NCI-H510A (cell line): ENCODE results near the gene PKMYT1.

Source experiments
- DNase-seq: peaks from one replicate; lab custom pipeline; 2025; lab: John Stamatoyannopoulos, UW

The PKMYT1 gene

DNA sequence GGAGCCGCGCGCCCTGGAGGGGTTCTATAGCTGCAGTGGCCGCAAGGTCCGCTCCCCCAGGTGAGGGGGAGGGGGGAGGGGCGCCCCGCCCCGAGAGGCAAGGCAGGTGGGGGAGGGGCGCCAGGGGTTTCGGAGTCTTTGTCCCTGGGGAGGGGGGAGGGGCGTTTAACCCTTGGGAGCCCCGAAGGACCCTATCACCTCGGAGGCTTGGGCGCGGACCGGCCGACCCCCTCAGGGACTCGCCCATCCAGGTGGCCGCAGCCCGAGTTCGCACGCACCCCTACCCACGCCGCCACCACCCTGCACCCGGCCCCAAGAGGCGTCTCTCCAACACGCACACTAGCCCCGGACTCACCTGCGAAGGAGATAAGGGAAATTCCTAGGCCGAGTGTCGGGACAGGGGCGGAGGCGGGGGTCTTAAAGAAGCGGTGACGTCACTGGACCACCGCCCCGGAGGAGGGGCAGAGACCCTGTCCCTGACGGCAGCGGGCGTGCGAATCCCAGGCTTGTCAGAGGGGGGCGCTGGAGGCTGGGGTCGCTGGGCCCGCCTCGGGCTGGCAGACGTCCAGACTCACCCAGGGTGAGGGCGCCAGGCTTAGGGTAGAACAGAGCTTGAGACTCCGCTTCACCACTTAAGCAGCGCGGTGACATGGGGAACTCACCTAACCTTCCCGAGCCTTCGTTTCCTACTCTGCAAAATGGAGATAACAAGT is 37.7 kb upstream of the PKMYT1 start, which contains the start of gene CLDN6:
Gene CLDN6, minus strand, starts transcription at position 390 of the 713 bp plus-strand sequence. CDS start 2,162 bp downstream, outside the sequence.
- no peak for DNase-seq

DNA sequence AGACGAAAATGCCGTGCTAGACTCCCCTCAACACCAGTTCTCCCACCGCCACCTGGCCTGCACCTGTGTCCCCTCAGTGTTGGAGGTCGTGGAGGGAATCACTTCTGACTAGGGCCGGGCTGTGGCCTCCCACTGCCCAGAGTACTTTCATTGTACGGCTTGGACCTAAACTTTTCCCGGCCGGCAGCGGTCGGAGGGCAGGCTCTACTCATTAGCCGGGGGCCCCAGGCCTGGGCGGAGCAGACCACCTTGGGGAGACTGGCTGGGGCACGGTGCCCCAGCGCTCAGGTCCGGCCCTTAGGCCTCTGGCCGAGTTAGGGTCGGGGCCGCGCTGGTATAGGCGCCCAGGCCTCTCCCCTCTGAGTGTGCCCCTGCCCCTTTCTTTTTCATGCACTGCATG is 37.1 kb upstream of the PKMYT1 start:
- no peak for DNase-seq

DNA sequence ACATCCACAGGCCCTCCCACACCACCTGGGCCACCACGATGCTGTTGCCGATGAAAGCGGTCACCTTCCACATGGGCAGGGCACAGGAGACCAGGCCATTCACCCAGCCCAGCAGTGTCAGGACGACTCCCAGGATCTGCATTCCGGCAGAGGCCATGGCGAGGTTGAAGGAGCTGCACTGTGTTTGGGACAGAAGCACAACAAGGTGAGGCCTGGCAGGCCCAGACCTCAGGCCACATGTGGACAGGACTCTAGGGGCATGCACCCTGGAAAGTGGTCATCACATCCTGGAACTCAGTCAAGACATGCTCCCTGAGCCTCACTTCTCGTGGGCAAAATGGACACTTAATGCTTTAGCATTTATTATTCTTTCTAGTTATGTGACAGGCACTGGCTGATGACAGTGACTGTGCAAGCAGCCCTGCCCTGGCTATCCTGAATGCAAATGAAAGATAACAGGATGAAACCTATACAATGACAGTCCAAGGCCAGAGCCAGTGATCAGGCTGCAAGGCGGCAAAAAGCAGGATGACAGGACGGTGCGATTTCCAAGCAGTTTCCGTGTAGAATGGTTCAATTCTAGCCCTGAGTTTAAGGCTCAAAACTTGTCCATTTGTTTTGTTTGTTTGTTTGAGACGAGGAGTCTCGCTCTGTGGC is 35.7 kb upstream of the PKMYT1 start:
- no peak for DNase-seq

DNA sequence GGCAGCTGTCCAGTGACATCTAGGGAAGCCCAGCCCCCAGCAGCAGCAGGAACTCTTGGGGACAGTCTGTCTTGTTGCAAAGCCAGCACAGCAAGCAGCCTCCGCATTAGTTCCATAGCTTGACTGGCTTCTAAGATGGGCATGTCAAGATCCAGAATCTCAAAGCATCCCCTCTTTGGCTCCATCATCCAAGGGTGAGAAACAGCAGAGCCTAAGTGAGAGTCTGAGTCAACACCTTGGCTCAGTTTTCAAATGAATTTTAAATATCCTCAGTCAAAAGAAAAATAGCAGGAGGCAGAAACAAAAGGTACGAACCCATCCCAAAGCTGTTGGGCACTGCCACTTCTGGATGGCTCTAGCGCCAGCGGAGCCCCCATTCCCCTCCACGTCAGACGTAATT is 34.7 kb upstream of the PKMYT1 start:
- DNase-seq: no peak

DNA sequence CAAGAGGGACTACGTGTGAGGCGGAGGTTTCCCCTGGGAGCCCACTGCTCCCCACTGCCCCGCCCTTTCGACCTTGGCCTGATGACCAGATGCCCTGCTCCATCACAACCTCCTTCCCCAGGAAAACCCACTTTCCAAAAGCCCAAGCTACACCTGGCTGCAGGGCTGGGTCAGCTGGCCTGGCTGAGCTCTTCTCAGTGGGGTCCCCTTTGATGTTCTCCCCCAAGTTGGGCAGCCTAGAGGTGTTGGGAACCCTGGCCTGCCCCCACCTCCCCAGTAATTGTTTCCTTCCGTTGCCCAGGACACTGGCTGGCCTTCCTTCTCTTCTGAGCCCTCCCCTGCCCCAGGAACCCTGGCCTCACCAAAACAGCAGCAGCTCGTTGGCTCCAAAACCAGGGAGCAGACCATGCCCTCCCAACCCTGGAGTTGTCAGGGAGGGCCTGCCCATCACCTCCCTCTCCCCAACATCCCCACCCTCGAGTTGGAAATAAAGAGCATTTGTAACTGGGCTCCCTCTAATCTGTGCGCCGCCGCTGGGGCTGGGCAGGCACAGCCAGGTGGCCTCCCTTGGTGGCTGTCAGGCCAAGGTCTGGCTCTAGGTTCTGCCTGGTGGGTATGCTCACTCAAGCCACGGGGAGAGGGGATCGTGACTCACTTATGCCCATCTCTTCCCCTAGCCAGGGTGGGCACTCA is 33.9 kb upstream of the PKMYT1 start:
- DNase-seq: no peak

DNA sequence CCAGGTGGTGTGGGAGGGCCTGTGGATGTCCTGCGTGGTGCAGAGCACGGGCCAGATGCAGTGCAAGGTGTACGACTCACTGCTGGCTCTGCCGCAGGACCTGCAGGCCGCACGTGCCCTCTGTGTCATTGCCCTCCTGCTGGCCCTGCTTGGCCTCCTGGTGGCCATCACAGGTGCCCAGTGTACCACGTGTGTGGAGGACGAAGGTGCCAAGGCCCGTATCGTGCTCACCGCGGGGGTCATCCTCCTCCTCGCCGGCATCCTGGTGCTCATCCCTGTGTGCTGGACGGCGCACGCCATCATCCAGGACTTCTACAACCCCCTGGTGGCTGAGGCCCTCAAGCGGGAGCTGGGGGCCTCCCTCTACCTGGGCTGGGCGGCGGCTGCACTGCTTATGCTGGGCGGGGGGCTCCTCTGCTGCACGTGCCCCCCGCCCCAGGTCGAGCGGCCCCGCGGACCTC is 33.3 kb upstream of the PKMYT1 start:
- no peak for DNase-seq

DNA sequence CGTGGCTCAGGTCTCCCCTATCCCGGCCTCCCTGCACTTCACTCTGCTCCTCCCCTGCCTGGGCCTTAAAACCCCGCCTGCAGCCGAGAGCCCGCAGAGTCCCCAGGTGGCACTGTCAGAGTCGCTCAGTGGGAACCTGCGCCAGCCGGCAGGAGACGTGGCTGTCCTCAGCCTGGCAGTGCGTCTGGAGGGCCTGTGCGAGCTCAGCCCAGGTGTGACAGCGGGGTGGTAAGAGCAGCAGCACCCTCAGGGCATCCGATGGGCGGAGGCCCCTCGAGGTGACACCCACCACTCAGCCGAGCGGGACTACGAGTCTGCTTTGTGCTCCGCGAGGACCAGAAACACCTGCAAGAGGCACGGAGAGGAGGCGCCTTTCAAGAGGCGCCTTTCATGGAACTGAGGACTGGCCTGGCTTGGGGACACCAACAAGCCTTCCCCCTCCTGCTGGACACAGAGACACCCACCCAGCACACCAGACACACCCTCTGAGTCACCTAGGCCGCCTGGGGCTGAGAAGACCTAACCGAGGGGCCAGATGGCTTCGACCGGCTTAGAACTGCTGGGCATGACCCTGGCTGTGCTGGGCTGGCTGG is 32.7 kb upstream of the PKMYT1 start, which contains the start of gene CLDN9:
Gene CLDN9, plus strand, starts transcription at position 96 of the 593 bp plus-strand sequence. Its CDS starts 440 bp downstream, at position 536.
- DNase-seq: peak; percentile 79

DNA sequence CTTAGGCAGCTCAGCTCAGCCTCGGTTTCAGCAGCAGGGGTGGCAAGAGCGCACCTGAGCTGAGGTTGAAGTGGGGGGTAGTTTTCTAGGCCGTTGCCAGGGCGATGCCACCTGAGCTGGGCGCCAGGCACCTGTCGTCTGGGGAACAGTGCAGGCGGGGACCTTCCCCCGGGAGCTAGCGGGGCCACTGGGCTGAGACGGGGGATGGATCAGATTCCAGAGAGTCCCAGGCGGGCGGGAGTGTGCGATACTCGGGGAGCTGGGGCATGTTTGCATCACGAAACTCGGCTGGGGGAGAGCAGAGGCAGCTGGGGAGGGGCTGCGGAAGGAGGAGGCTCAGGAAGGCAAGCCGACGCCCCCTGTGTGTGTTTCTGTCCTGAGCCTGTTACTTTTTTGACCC is 32.0 kb upstream of the PKMYT1 start:
- DNase-seq: peak; percentile 64

DNA sequence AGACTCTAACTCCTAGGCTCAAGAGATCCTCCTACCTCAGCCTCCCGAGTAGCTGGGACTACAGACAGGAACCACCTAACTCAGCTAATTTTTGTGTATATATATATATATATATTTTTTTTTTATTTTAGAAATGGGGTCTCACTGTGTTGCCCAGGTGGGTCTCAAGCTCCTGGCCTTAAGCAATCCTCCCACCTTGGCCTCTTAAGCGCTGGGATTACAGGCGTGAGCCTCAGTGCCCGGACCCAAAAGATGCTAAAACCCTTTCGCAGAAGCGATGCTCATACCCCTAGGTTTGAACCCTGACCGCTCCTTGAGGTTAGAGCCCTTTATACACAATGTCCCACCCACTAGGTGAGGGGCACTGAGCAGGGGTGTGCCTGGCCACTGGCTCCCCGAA is 30.3 kb upstream of the PKMYT1 start:
- DNase-seq: no peak

DNA sequence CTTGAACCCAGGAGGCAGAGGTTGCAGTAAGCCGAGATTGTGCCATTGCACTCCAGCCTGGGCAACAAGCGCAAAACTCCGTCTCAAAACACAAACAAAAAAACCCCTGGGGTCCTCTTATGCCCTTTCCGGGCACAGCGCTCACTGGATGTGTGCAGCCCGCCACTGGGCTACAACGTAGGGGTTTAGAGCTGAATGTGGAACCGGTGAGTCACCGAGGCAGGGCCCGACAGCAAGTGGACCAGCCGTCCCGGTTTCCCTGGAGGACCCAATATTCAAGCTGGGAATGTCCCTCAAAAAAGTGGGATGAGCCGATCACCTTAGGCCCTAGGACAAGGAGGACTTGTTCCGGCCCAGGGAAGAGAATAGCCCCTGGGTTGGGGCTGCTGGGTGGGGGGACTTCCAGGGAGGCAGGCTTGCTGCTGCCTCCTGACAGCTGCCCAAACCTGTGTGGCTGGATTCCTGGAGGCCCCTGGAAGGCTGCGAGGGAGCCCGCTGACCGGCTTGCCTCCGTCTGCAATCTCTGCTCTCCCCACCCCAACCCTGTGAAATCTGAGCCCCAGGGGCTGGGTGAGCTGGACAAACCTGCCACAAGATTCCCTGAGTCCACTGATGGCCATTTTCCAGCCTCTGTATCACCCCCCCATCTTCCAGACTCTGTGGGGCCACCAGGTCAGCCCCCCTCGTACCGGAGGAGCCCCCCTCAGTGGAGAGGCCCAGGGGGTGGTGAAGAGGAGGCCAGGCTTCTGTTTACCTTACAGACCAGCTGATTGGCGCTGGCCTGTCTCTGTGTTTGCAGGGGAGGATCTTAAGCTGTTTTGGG is 29.5 kb upstream of the PKMYT1 start:
- no peak for DNase-seq

DNA sequence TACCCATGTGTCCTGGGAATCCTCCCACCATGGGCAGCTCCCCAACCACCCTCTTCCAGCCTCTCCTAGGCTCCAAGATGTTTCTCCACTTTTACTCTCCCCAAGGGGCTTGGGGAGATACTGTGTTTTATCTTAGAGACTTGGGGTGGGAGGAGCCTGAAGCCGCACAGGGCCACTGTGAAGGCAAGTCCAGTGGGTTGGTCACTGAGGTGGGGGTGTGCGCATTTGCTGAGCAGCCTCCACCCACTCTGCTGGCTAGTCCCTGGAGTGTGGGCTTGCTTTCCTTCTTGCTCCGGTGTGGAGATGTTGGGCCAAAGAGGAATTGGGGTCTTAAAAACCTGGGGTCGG is 28.4 kb upstream of the PKMYT1 start:
- DNase-seq: no peak

DNA sequence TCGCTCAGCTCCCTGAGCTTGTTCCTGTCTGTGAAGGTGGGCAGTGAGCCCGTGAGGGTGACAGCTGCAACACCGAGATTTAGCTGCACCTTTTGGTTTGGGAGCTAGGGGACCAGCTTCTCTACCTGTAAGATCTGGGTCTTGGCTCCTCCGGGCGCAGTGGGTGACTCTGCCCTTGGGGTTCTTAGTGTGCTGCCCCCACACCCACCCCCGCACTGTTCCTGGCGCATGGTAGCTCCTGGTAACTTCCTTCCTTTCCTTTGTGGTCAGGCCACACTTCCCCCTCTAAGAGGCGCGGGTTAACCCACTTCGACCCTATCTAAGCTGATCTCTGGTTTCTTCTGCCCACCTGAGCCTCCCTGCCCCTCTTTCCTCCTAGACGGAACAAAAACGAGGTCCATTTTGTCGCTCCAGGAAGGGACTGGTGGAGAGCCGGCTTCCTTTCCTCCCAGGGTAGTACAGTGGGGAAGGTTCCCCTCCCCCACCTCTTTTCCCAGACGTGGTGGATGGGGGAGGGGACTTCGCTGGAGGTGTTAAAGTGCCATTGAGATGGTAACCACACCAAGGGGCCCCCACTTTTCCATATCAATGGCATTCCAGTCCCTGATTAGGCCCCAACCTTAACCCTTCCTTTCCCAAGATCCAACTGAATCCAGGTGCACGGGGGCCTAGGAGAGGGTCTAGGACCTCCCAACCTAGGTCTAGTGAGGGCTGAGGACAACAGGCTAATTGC is 27.9 kb upstream of the PKMYT1 start:
- DNase-seq: no peak

DNA sequence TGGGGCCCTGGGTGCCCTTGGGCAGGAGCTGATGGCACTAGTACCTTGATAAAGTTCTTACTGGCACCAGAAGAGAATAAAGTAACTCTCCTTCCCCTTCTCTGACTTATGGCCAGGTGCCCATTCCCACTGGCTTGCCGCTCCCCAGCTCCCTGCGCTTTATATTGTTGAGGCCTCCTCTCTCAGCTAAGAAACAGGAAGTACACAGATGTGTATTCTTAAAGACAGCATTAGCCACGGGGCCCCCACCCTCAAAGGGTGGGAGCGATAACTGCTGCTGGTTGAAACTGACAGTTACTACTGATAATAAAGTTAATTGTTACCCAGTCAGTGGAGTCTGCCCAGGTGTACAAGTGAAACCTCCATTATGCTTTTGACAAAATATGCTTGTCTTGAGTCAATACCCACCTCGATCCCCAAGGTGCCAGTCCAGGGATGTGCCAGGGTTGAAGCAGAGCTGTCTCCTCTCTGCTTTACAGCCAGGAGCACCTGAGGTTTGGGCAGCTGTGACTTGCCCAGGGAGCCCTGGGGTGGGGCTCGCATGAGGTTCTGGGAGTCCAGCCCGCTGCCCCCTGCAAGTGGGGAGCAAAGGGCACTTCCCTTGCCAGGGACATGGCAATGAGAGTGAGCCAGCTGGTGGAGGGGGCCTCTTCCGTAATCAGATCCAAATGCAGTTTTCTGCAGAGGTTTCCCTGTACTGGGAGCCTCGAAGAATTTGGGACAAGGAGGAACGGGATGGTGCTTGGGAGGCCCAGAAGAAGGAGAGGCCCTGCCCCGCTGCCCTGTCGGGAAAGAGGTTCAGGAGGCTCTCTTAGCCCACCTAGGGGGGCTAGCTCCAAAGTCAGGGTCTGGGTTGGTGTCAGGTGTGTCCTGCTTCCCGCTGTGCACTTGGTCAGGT is 27.1 kb upstream of the PKMYT1 start:
- no peak for DNase-seq

DNA sequence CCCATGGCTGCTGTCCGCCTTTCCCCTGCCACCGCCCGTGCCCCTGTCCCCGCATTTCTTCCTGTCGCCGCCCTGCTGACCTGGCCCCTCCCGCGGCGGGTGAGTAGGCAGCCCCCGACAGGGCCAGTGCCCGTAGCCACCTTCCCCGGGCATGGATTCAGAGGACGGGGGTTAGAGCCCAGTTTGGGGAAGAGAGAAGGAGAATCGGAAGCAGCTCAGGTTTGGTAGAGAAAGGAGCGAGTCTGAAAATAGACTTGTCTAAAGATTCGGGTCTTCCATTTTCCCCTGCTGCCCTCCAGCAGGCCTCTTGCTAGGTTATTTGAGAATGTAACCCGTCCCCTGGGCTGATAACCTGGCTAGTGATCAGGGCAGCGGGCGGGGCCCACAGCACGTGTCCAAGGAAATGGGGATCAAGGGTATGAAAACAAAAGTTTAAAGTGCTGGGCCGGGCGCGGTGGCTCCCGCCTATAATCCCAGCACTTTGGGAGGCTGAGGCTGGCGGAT is 24.6 kb upstream of the PKMYT1 start:
- no peak for DNase-seq

DNA sequence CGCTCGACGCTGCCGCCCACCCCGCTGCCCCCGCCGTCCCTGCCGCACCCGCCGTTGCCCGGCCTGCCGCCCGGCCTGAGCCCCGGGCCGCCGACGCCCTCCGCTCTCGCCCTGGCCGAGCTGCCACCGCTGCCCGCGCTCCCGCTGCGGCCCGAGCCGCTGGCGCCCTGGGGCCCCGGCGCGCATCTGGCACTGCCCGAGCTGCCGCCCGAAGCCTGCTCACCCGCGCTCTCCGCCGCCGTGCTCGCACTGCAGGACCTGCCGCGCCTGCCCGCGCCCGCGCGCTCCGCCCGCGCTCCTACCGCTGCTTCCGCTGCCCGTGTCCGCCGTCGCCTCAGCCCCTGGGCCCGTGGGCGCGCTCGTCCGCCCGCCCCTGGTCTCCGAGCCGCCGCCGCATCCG is 24.1 kb upstream of the PKMYT1 start:
- DNase-seq: no peak

DNA sequence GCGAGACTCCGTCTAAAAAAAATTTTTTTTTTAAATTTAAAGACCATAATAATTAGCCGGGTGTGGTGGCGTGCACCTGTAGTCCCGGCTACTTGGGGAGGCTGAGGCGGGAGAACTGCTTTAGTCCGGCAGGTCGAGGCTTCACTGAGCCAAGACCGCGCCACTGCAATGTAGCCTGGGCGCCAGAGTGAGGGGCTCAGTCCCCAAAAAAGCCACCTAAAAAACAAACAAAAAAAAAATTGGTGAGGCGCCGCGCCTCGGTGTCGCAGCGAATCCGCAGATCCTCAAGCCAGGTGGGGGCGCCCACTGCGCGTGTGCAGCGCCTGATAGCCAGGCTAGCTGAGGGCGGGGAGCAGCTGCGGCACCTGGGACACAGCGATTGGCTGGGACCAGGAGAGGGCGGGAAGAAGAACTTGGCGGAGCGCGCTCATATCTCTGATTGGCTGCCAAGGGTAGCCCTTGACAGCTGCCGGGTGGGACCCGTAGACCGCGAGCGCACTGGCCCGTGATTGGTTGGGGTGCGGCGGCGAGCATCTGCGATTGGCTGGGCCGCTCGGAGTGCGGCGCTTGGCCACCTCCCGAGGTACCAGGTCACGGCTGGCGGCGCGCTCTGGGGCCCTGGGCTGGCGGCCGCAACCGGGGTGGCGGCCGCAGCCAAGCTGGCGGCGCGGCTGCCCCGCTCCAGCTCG is 23.5 kb upstream of the PKMYT1 start:
- peak; percentile 90 for DNase-seq

DNA sequence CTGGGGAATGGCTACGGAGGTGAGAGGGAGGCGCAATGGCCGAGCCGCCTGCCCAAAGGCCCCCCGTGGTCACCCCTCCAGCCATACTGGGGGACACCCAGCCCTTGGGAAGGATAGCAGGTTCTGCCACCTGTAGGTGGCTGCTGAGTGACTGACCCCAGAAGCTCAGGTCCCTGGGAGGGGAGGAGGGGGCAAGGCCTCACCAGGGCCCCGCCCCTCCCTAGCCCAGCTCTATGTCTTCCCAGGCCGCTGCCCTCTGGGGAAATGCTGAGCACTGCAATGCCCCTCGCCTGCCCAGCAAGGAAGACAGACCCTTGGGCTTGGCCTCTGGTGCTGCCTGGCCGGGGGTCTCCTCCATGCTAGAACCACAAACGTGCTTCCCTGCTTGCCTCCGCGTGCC is 21.1 kb upstream of the PKMYT1 start:
- DNase-seq: no peak

DNA sequence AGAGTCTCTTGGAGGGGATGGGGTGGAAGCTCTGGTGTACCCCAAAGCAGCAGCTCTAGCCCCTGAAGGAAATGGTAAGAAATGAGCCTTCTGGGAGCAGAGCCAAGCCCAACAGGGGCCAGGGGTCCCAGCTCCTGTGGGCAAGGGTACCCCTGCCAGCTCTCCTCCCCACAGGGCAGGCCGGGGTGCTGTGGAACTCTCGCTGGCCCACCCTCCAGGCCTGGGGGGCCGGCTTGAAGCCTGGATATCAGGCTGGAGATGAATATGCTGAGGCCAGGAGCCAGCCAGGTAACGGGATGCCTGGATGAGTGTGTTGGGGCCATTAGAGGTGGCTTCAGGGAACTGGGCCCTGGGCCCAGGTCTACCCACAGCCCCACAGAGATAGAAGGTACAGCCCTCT is 20.3 kb upstream of the PKMYT1 start:
- no peak for DNase-seq

DNA sequence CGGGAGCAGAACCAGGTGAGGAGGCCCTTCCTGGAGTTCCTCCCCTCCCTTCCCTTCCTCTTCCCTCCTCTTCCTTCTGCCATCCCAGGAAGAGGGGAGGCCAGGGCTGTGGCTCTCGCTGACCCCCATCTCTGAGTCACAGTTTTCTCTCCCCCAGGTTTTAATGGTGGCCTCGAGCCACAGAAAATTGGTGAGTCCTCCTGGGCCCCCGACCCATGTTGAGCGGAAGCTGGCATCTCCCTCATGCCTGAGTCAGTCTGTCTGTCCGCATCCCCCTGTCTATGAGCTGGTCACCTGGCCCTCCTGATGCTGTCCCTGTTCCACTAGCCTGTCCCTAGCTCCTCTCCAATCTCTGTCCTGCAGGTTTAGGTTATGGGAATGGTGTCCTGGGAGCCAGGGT is 19.7 kb upstream of the PKMYT1 start:
- no peak for DNase-seq
